HepG2 (cell line): ENCODE measurements around the gene UBE4A. TPM values are rescaled to one million over a fixed set of nuclear protein-coding genes. Genes with fewer than 3 reads are reported as not detected.

Experiments
- AKNA ChIP-seq: sonication (generic); formaldehyde crosslinking; IDR thresholded peaks from 2 replicates; pipeline ENCODE4 v1.4.0; 2020; ENCODE audit warnings: missing genetic modification reagents, borderline replicate concordance
- EZH2 ChIP-seq: conservative IDR thresholded peaks from 2 replicates; pipeline ENCODE4 v1.6.1; 2012; ENCODE audit warnings: mild to moderate bottlenecking, low read depth, low read length, moderate library complexity
- HNRNPUL1 ChIP-seq: fragments of 200-400 bp; formaldehyde crosslinking; IDR thresholded peaks from 2 replicates; pipeline ENCODE4 v1.6.1; 2017; ENCODE audit warnings: low read depth, mild to moderate bottlenecking, low read length, moderate library complexity
- MEF2D ChIP-seq: sonication (generic); formaldehyde crosslinking; IDR thresholded peaks from 2 replicates; pipeline ENCODE4 v1.5.1; 2020; ENCODE audit warnings: mild to moderate bottlenecking, missing genetic modification reagents
- NFE2 ChIP-seq: sonication (generic); formaldehyde crosslinking; IDR thresholded peaks from 2 replicates; pipeline ENCODE4 v1.4.0; 2020; ENCODE audit warnings: missing genetic modification reagents
- NKX3-1 ChIP-seq: sonication (generic); formaldehyde crosslinking; IDR thresholded peaks from 2 replicates; pipeline ENCODE4 v1.5.0; 2020; ENCODE audit warnings: missing genetic modification reagents
- PAWR ChIP-seq: sonication (generic); formaldehyde crosslinking; IDR thresholded peaks from 2 replicates; pipeline ENCODE4 v1.4.0; 2020; ENCODE audit warnings: missing genetic modification reagents, mild to moderate bottlenecking, borderline replicate concordance
- POGZ ChIP-seq: sonication (generic); formaldehyde crosslinking; IDR thresholded peaks from 2 replicates; pipeline ENCODE4 v1.4.0; 2020; ENCODE audit warnings: mild to moderate bottlenecking, missing genetic modification reagents
- SRSF4 ChIP-seq: fragments of 200-400 bp; formaldehyde crosslinking; IDR thresholded peaks from one replicate; pipeline ENCODE4 v1.6.1; 2018; ENCODE audit warnings: mild to moderate bottlenecking, low read depth, low read length, moderate library complexity; ENCODE audit not compliant: poor library complexity, severe bottlenecking
- STAT5B ChIP-seq: sonication (generic); formaldehyde crosslinking; IDR thresholded peaks from 2 replicates; pipeline ENCODE4 v1.4.0; 2020; ENCODE audit warnings: missing genetic modification reagents
- TEAD2 ChIP-seq: sonication (generic); formaldehyde crosslinking; IDR thresholded peaks from 2 replicates; pipeline ENCODE4 v1.9.0; 2021; ENCODE audit warnings: missing genetic modification reagents
- TOE1 ChIP-seq: sonication (generic); formaldehyde crosslinking; IDR thresholded peaks from 2 replicates; pipeline ENCODE4 v1.4.0; 2020; ENCODE audit warnings: mild to moderate bottlenecking, missing genetic modification reagents
- ZBTB33 ChIP-seq: sonication (generic); formaldehyde crosslinking; IDR thresholded peaks from 2 replicates; pipeline ENCODE4 v1.4.0; 2020; ENCODE audit warnings: missing genetic modification reagents
- ZC3H4 ChIP-seq: sonication (generic); formaldehyde crosslinking; IDR thresholded peaks from 2 replicates; pipeline ENCODE4 v1.4.0; 2020; ENCODE audit warnings: missing genetic modification reagents, borderline replicate concordance
- ZKSCAN1 ChIP-seq: fragments of 150-350 bp; IDR thresholded peaks from 2 replicates; pipeline ENCODE4 v1.6.1; 2014; ENCODE audit warnings: low read length
- ZNF101 ChIP-seq: sonication (generic); formaldehyde crosslinking; IDR thresholded peaks from 2 replicates; pipeline ENCODE4 v1.4.0; 2020; ENCODE audit warnings: mild to moderate bottlenecking, low read depth, missing genetic modification reagents, borderline replicate concordance
- ZNF605 ChIP-seq: sonication (generic); formaldehyde crosslinking; IDR thresholded peaks from 2 replicates; pipeline ENCODE4 v1.8.0; 2022; ENCODE audit warnings: mild to moderate bottlenecking, missing genetic modification reagents
- ZNF674 ChIP-seq: sonication (generic); formaldehyde crosslinking; IDR thresholded peaks from 2 replicates; pipeline ENCODE4 v1.5.0; 2020; ENCODE audit warnings: low read depth, mild to moderate bottlenecking, missing genetic modification reagents
- ZNF841 ChIP-seq: sonication (generic); formaldehyde crosslinking; IDR thresholded peaks from 2 replicates; pipeline ENCODE4 v1.8.1; 2023; ENCODE audit warnings: missing genetic modification reagents, borderline replicate concordance
- polyA plus RNA-seq, 8 experiments: library from polyadenylated mRNA; depleted of rRNA in 3 of 8; stranded (reverse) in 7 of 8; unstranded in 1 of 8; fragments of >200 nt; fragmentation: Illumina TruSeq in 4 of 8; extraction: Trizol in 4 of 8; gene quantifications; 2 replicates each; pipeline versions ENCODE4 v1.2.1 to v1.2.3, GENCODE V29; 2011 to 2016; ENCODE audit warnings: low read depth in 4 of 8, missing spikeins in 1 of 8, mixed read lengths in 1 of 8; ENCODE audit not compliant: insufficient read depth in 1 of 8
- total RNA-seq, 5 experiments: library from RNA; depleted of rRNA; stranded (reverse); fragments of >200 nt; fragmentation: Illumina TruSeq; extraction: Trizol; gene quantifications; 2 replicates each; pipeline ENCODE4 v1.2.3, GENCODE V29; 2016; ENCODE audit warnings: low read depth in 1 of 5
- TF ChIP-seq, protein P1 (sequence below): sonication (generic); formaldehyde crosslinking; conservative IDR thresholded peaks from 2 replicates; pipeline ENCODE4 v1.8.0; 2022; ENCODE audit warnings: mild to moderate bottlenecking, moderate library complexity, missing genetic modification reagents

The UBE4A gene
- total and polyA plus RNA-seq, 2 of the 13 experiments (the other 11 are each of a cell fraction or from before 2014, with no cell fraction given): 15.1 to 32.7 TPM

GRCh38 chr11:118401151-118401879 is 41.9 kb downstream of the UBE4A start, which contains the start of gene ATP5MG (continued):
- TF ChIP-seq AKNA (CRISPR knock-in tag) (no peak), ZNF101 (CRISPR knock-in tag) (no peak), STAT5B (no peak), NFE2 (CRISPR knock-in tag) (no peak), EZH2 (no peak), ZKSCAN1 (no peak), ZNF674 (CRISPR knock-in tag) (no peak), ZNF841 (CRISPR knock-in tag) (no peak), SRSF4 (no peak), HNRNPUL1 (no peak), ZC3H4 (CRISPR knock-in tag) (no peak), MEF2D (CRISPR knock-in tag) (peak; percentile 62; the same call in 1 of the 2 replicates), TEAD2 (CRISPR knock-in tag) (no peak), PAWR (CRISPR knock-in tag) (no peak), NKX3-1 (CRISPR knock-in tag) (no peak), ZNF605 (CRISPR knock-in tag) (peak; percentile 39), POGZ (CRISPR knock-in tag) (peak; percentile 26; the same call in 1 of the 2 replicates), TOE1 (CRISPR knock-in tag) (no peak), ZBTB33 (CRISPR knock-in tag) (no peak)
- TF ChIP-seq, protein P1, sequence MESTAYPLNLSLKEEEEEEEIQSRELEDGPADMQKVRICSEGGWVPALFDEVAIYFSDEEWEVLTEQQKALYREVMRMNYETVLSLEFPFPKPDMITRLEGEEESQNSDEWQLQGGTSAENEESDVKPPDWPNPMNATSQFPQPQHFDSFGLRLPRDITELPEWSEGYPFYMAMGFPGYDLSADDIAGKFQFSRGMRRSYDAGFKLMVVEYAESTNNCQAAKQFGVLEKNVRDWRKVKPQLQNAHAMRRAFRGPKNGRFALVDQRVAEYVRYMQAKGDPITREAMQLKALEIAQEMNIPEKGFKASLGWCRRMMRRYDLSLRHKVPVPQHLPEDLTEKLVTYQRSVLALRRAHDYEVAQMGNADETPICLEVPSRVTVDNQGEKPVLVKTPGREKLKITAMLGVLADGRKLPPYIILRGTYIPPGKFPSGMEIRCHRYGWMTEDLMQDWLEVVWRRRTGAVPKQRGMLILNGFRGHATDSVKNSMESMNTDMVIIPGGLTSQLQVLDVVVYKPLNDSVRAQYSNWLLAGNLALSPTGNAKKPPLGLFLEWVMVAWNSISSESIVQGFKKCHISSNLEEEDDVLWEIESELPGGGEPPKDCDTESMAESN: no peak
